Measurements from ENCODE around the gene METAP2.

- no peak for TF ChIP-seq EZH2 (IDR thresholded peaks at IDR 0.05; ENCODE audit: low read length)
- TF ChIP-seq, protein P1, sequence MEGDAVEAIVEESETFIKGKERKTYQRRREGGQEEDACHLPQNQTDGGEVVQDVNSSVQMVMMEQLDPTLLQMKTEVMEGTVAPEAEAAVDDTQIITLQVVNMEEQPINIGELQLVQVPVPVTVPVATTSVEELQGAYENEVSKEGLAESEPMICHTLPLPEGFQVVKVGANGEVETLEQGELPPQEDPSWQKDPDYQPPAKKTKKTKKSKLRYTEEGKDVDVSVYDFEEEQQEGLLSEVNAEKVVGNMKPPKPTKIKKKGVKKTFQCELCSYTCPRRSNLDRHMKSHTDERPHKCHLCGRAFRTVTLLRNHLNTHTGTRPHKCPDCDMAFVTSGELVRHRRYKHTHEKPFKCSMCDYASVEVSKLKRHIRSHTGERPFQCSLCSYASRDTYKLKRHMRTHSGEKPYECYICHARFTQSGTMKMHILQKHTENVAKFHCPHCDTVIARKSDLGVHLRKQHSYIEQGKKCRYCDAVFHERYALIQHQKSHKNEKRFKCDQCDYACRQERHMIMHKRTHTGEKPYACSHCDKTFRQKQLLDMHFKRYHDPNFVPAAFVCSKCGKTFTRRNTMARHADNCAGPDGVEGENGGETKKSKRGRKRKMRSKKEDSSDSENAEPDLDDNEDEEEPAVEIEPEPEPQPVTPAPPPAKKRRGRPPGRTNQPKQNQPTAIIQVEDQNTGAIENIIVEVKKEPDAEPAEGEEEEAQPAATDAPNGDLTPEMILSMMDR (optimal IDR thresholded peaks at IDR 0.05 in 1 of 3, IDR thresholded peaks at IDR 0.05 in 1 of 3, conservative IDR thresholded peaks at IDR 0.05 in 1 of 3; ENCODE audit: extremely low read depth in 1 of 3, insufficient read depth in 2 of 3, low read length in 3 of 3), result no peak
Measured at GRCh38 chr12:95462551-95462950, 11.4 kb upstream of the METAP2 start.
